ENCODE results near the gene TAS2R40.
A peak's percentile ranks its signal among the peaks of the same experiment; 100 is the strongest.
"Not testable (repeated sequence)": the region's sequence is repeated elsewhere in the genome, so short reads cannot be mapped to it uniquely, and the experiment has no call there.

TAS2R40 gene

DNA sequence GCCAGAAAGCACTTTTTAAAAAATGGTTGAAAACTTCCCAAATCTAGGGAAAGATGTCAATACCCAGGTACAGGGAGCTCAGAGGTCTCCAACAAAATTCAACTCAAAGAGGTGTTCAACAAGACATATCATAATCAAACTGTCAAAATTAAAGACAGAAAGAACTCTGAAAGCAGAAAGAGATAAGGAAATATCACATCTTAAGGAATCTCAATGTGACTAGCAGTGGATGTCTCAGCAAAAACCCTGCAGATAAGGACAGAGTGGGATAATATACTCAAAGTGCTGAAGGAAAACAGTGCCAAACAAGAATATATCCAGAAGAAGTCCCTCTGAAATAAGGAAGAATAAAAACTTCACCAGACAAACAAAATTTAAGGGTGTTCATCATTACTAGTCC is 28.4 kb downstream of the TAS2R40 start:
- no peak for DNase-seq (ENCODE audit: low read depth in 2 of 2)

DNA sequence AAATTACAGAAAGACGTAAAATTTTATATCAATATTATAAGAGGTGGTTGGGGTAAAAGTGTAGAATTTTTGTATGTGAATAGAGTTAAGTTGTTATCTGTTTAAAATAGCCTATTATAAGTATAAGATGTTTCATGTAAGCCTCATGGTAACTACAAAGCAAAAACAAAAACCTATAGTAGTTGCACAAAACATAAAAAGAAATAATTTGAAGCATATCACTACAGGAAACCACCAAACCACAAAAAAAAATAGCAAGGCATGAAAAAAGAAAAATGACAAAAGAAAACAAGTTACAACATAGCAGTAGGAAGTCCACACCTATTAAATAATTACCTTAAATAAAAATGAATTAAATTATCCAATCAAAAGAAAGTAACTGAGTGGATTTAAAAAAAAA is 29.0 kb downstream of the TAS2R40 start:
- no peak for DNase-seq (ENCODE audit: low read depth in 2 of 2)

DNA sequence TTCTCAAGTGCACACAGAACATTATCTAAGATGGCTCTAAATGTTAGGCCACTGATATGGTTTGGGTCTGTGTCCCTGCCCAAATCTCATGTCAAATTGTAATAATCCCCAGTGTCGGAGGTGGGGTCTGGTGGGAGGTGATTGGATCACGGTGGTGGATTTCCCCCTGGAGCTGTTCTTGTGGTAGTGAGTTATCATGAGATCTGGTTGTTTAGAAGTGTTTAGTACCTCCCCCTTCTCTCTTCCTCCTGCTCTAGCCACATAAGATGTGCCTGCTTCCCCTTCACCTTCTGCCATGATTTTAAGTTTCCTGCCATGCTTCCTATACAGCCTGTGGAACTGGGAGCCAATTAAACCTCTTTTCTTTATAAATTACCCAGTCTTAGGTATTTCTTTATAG is 30.2 kb downstream of the TAS2R40 start:
- DNase-seq (ENCODE audit: low read depth in 2 of 2) = no peak

DNA sequence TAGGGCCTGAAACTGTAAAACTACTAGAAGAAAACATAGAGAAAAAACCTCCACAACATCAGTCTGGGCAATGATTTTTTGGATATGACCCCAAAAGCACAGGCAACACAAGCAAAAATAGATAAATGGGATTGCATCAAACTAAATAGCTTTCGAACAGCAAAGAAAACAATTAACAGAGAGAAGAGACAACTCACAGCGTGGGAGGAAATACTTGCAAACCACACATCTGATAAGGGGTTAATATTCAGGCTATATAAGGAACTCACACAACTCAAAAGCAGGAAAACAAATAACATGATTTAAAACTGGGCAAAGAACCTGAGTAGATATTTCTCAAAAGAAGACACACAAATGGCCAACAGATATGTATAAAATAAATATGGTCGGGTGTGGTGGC is 33.7 kb downstream of the TAS2R40 start:
- DNase-seq (ENCODE audit: low read depth in 2 of 2) = no peak

DNA sequence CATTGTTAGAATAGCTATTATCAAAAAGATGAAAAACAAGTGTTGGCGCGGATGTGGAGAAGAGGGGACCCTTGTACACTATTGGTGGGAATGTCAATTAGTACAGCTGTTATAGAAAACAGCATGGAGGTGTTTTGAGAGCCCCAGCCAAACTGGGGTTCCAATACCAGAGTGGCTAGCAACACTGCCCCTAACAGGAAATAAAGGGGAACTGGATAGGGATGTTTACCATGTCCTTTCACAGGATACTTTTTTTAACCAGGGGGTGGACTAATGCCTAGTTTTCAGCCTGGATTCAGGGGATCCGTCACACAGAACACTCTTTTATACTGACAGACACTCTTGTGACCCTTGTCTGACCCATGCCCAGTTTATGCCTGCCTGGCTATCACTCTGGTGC is 34.5 kb downstream of the TAS2R40 start:
- DNase-seq (ENCODE audit: low read depth in 2 of 2) = no peak

DNA sequence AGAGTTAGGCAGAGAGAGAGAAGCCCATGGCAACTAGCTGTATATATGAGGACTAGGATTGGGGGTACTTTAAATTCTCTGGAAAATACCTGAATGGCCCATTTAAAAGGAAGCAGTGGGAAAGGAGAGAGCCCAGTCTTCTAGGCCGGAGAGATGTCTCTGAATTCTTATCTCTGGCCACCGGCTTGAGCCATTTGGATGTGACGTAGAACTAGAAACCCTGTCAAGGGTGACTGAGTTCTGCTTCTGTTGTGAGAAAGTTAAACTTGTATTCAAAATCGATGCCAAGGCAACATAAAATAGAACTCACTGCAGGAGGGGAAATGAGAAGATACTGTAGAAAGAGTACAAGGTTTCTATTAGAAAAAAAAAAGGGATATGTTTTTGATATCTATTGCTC is 35.1 kb downstream of the TAS2R40 start:
- DNase-seq (ENCODE audit: low read depth in 2 of 2) = no peak

DNA sequence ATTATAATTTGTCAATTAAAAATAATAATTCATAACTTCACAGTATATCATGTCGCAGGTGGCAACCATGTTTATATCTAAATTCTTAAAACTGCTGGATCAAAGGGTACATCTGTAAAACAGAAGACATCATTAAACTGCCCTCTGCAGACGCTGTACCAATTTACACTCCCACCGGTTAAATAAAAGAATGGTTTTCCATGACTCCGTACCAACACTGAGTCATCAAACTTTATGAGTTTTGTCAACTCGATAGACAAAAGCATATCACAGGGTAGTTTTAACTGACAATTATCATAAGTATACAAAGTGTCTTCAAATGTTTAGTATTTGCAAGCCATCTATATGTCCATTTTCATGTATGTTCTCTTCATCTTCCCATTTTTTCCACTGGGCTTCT is 35.7 kb downstream of the TAS2R40 start:
- DNase-seq (ENCODE audit: low read depth in 2 of 2) = no peak

DNA sequence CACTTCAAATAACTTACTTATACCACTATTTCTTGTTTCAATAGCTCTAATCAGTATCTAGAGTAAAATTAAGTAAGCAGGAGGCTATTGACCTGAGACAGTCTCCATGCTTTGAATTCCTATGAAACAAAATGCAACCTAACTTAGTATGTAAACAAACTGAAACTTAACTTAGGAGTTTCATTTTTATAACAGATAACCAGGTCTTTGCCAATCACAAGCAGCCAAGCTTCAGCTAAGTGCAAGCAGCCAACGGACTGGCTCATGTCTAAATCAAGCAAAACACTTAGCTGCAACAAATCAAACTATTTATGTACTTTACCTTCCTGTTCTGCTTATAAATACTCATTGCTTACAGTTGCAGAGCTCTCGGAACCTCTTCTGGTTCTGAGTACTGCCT is 37.0 kb downstream of the TAS2R40 start:
- DNase-seq (ENCODE audit: low read depth in 2 of 2) = no peak

DNA sequence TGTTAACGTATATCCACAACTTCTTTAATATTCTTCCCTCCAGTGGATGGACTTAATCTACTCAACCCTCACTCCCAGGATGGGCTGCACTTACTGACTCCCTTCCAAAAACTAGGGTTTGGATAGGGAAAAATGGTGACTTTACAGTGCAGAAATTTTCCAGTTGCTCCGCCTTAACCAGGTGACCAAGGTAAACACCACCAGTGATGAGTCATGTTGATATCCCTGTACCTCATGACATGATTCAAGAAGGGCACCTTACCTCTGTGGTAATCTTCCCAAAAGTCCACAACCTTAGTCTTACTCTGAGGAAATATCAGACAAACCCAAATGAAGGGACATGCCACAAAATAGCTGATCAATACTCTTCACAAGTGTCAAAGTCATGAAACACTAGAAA is 37.9 kb downstream of the TAS2R40 start:
- no peak for DNase-seq (ENCODE audit: low read depth in 2 of 2)

DNA sequence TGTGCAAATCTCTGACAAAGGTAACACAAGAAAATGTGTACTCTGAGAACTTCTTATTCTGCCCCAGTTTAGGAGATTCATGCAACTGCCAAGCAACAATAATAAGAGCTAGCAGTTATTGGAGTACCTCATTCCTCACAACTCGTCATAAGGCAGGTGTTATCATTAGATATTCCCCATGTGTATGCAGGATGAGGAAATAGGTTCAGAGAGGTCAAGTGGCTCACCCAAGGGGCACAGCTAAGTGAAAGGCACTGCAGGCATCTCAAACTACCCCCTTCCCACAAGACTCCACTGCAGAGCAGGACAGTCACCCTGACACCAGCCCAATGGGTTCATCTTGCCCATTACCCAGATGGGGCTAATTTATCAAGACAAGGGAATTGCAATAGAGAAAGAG is 40.1 kb downstream of the TAS2R40 start:
- DNase-seq (ENCODE audit: low read depth in 2 of 2) = no peak

DNA sequence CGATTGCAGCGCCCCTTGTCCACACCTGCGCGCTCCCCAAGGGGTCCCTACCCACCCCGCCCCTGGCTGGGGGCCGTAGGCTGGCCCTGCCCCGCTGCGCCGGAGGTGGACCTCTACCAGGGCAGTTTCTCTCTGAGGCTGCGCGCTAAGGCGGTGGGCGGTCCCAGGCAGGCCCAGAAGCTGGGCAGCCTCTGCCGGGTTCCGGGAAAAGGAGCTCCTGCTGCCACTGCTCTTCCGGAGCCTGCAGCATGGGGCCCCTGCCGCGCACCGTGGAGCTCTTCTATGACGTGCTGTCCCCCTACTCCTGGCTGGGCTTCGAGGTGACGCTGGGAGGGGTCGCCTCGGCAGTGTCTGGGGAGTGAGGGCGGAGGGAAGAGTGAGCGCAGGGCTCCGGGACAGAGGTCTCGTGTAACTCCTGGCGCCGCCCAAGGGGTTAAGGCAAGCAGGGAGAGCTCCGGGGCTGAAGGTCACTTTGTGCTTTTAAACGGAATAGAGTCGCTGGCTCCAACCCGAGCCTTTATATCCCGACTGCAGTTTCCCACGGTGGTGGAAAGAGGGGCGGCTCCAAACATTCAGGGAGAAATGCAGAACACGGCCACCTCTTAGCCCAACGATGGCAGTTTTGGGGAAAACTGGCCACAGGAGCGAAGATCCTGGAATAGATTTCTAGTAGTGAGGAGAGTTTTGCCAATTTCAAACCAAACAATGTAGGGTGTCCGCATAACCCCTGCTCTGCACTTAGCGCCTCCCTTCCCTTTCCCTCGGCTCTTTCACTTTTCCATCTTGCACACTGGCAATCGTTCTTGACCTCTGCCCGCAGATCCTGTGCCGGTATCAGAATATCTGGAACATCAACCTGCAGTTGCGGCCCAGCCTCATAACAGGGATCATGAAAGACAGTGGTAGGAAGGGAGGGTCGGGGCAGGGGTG is 41.7 kb downstream of the TAS2R40 start, which contains the start of gene GSTK1:
GSTK1 (plus strand) TSS at position 176 of the 930 bp plus-strand sequence; CDS start at position 249, 73 bp downstream.
- peak; percentile 74 to 75 for DNase-seq (ENCODE audit: low read depth in 2 of 2)

DNA sequence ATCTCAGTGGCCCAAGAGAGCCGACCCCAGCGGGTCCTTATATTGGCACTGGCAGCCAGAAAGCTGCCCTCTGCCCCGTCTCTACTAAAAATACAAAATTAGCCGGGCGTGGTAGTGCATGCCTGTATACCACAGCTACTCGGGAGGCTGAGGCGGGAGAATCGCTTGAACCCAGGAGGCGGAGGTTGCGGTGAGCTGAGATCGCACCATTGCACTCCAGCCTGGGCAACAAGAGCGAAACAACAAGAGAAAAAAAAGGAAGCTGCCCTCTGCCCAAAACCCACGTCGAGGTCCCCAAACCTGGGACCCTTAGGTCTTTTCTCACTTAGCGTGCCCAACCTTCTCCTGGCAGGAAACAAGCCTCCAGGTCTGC is 42.3 kb downstream of the TAS2R40 start:
- DNase-seq (ENCODE audit: low read depth in 2 of 2) = not testable (repeated sequence)

DNA sequence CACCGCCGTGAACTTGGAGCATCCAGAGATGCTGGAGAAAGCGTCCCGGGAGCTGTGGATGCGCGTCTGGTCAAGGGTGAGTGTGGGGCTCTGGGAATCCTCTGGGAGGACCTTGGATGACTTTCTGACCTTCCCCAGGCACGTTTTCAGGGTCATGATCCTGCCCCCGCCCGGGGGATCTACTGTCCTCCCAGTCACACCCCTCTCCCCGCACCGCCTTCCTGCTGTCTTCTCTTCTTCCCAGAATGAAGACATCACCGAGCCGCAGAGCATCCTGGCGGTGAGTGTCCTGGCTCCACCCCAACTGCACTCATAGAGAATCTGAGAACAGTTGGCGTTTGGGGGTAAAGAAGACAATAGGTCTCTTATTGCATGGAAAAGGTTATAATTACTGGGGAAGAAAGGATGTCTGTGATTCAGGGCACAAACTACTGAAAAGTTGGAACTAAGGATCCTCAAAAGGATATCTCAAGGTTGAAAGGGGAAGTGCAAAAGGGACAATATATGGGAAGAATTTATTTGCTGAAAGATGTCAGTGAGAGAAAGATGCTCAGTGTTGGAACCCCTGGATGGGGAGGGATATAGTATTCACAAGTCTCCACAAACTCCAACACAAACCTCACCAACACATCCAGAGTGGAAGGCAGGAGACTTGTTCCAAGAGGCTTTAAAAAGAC is 43.3 kb downstream of the TAS2R40 start:
- no peak for DNase-seq (ENCODE audit: low read depth in 2 of 2)

DNA sequence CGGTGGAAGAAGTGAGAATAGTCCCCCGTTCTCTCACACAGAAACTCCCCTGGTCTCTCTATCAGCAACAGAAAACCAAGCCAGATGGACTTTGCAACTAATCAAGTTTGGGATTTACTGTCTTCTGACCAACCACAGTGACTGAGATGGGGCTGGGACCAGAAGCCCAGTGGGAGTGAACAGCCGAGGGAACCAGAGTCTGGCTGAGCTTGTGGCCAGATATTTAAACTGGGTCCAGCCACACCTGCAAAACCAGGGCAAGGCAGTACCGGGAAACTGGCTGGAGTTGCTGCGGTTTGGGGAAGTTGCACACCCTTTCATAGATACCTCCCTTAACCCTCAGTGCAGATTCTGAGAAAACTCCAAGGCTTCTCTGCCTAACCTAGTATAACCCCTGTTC is 47.4 kb downstream of the TAS2R40 start:
- no peak for DNase-seq (ENCODE audit: low read depth in 2 of 2)

DNA sequence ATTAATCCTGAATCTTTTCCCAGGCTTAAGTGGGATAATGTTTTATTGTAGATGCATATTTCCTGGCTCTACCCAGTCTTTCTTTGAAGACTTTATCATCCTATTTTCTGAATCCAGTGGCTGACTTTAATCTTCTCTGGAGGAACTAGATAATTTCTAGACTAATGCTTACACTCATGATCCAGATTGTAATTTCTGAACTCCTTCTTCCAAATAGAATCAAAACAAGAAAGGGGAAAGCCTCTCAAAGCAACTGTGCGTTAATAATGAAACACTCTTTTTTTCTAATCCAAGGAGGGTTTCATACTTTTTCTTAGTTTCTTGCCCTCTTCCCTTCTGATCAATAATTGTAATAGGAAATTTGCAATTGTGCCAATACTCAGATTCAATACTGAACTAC is 49.4 kb downstream of the TAS2R40 start:
- no peak for DNase-seq (ENCODE audit: low read depth in 2 of 2)

Measured in activated CD4-positive, alpha-beta T cell treated with anti-CD3 and anti-CD28 coated beads for 24 hours (primary cell).